ENCODE measurements around the gene SLC34A3.
A peak's percentile ranks its signal among the peaks of the same experiment; 100 is the strongest.

SLC34A3 gene

GRCh38 chr9:137230705-137231371, at the start of gene SLC34A3:
Gene SLC34A3, plus strand, starts transcription at chr9:137230901. Its CDS starts 802 bp downstream, at chr9:137231703.
- DNase-seq (ENCODE audit: low spot score), result no peak

GRCh38 chr9:137181680-137182079, 49.0 kb upstream of the SLC34A3 start:
- DNase-seq (ENCODE audit: low spot score), result no peak

- no peak for DNase-seq (ENCODE audit: low spot score)
Observed at GRCh38 chr9:137182836-137183235, 47.9 kb upstream of the SLC34A3 start.

- DNase-seq (ENCODE audit: low spot score), result no peak
Observed at GRCh38 chr9:137183980-137184595, 46.6 kb upstream of the SLC34A3 start.

GRCh38 chr9:137184881-137185660, 45.6 kb upstream of the SLC34A3 start:
- DNase-seq (ENCODE audit: low spot score), result no peak

- DNase-seq (ENCODE audit: low spot score), result no peak
Observed at GRCh38 chr9:137185921-137186320, 44.8 kb upstream of the SLC34A3 start.

GRCh38 chr9:137186385-137186784, 44.3 kb upstream of the SLC34A3 start:
- no peak for DNase-seq (ENCODE audit: low spot score)

GRCh38 chr9:137187386-137187785, 43.3 kb upstream of the SLC34A3 start:
- no peak for DNase-seq (ENCODE audit: low spot score)

- DNase-seq (ENCODE audit: low spot score), result no peak
Observed at GRCh38 chr9:137188086-137188489, 42.6 kb upstream of the SLC34A3 start.

- DNase-seq (ENCODE audit: low spot score), result peak; percentile 95
Observed at GRCh38 chr9:137188490-137189296, 42.0 kb upstream of the SLC34A3 start, which contains the start of the genes ANAPC2 and SSNA1. Gene ANAPC2, minus strand, starts transcription at chr9:137188560. Its CDS starts 28 bp downstream, at chr9:137188532. Gene SSNA1, plus strand, starts transcription at chr9:137188676. Its CDS starts 51 bp downstream, at chr9:137188727.

GRCh38 chr9:137189297-137190295, 41.1 kb upstream of the SLC34A3 start:
- DNase-seq (ENCODE audit: low spot score), result no peak

GRCh38 chr9:137190315-137190856, 40.3 kb upstream of the SLC34A3 start:
- DNase-seq (ENCODE audit: low spot score), result peak; percentile 49

GRCh38 chr9:137191245-137191644, 39.5 kb upstream of the SLC34A3 start:
- no peak for DNase-seq (ENCODE audit: low spot score)

GRCh38 chr9:137191691-137192447, 38.8 kb upstream of the SLC34A3 start:
- no peak for DNase-seq (ENCODE audit: low spot score)

GRCh38 chr9:137192448-137192780, 38.3 kb upstream of the SLC34A3 start:
- no peak for DNase-seq (ENCODE audit: low spot score)

- no peak for DNase-seq (ENCODE audit: low spot score)
Observed at GRCh38 chr9:137192859-137193258, 37.8 kb upstream of the SLC34A3 start.

- no peak for DNase-seq (ENCODE audit: low spot score)
Observed at GRCh38 chr9:137193771-137194170, 36.9 kb upstream of the SLC34A3 start.

GRCh38 chr9:137194388-137194787, 36.3 kb upstream of the SLC34A3 start:
- DNase-seq (ENCODE audit: low spot score), result no peak

- DNase-seq (ENCODE audit: low spot score), result no peak
Observed at GRCh38 chr9:137194909-137195308, 35.8 kb upstream of the SLC34A3 start.
